ENCODE measurements around the gene RAD17.

GRCh38 chr5:69449511-69449910 is 79.9 kb downstream of the RAD17 start:
- TF ChIP-seq, protein P1, sequence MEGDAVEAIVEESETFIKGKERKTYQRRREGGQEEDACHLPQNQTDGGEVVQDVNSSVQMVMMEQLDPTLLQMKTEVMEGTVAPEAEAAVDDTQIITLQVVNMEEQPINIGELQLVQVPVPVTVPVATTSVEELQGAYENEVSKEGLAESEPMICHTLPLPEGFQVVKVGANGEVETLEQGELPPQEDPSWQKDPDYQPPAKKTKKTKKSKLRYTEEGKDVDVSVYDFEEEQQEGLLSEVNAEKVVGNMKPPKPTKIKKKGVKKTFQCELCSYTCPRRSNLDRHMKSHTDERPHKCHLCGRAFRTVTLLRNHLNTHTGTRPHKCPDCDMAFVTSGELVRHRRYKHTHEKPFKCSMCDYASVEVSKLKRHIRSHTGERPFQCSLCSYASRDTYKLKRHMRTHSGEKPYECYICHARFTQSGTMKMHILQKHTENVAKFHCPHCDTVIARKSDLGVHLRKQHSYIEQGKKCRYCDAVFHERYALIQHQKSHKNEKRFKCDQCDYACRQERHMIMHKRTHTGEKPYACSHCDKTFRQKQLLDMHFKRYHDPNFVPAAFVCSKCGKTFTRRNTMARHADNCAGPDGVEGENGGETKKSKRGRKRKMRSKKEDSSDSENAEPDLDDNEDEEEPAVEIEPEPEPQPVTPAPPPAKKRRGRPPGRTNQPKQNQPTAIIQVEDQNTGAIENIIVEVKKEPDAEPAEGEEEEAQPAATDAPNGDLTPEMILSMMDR (IDR thresholded peaks at IDR 0.05): no peak
- no peak for TF ChIP-seq POLR2A (IDR thresholded peaks at IDR 0.05)

Measured in uterus (tissue), 2 donors.